Measurements from ENCODE around the gene RABEP2.
"Not testable (repeated sequence)": the region's sequence is repeated elsewhere in the genome, so short reads cannot be mapped to it uniquely, and the experiment has no call there.

Gene RABEP2

DNA sequence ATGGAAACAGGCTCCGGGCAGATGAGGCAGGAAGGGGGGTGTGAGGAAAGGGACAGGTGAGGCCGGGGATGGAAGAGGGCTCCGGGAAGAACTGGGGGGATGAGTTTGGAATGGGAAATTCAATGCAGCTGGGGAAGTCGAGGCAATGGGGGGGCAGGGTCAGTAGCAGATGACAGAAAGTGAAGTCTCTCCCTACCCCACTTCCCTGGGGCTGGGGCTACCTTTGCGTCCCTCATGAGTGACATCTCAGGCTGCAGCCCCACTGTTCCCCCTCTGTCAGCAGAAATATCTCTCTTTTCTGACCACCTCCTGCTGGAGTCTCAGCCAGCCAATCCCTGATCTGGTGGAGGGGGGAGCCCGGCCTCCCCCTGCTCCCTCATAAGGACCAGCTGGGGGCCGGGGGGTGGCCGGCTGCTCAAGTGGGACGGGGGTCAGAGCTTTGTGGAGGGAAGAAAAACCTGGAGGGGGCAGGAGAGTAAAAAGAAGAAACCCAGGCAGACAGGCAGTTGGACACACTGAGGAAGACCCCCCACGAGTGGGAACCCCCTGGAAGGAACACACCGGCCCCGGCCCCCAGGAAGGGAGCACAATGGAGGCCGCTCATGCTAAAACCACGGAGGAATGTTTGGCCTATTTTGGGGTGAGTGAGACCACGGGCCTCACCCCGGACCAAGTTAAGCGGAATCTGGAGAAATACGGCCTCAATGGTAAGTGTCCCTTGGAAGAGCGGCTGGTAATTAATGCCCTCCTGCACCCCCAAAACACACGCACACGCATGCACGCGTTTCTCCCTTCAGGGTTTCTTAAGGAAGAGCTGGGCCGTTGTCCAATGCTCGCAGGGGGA lies 46.7 kb downstream of the RABEP2 start, which contains the start of gene ATP2A1:
TSS of gene ATP2A1 (plus strand) at position 406 of the 844 bp plus-strand sequence. CDS start at position 590, 184 bp downstream.
- DNase-seq (ENCODE audit: low spot score), result no peak

DNA sequence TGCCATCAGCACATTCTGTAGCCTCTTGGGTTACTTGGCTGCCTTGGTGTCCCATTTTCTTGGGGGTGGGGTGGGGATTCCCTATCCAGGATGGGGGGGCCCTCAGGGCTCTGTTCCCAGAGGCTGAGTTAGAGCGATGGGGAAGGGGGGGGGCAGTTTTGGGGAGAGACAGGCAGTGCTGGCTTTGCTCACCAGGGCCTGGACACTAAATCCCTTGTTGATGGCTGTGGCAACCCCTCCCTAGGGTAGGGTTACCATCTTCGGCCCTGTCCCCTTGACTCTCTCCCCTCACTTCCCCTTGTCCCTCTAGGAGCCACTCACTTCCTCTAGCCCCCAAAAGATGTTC lies 47.4 kb downstream of the RABEP2 start:
- no peak for DNase-seq (ENCODE audit: low spot score)

DNA sequence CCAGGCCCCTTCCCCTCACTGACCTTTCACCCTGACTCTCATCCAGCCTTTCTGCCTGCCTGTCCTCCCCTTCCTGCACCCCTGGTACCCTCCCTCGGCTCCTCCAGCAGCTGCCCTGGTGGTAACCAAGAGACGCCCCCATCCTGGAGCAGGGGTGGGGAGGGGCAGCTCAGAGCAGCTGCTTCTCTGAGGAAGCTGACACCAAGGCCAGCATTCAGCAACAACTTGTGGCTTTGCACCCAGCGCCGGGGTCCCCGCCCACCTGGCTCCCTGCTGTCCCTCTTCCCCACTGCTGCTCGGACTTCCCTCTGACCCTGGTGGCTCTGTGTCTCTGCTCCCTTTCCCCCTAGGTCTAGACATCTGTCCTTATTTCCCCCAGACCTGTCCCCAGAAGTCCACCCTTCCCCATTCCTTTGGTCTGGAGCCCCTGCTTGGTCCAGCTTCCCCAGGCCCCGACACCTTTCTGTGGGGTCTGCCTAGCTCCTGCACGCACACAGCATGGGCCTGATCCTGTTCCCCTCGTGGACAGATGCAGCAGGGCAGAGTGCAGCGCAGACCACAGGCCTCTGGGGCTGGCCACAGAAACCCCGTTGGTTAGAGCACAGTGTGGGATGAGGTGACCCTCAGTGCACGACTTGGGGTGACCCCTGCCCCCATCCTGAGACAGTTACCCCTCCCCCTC lies 47.9 kb downstream of the RABEP2 start:
- no peak for DNase-seq (ENCODE audit: low spot score)

DNA sequence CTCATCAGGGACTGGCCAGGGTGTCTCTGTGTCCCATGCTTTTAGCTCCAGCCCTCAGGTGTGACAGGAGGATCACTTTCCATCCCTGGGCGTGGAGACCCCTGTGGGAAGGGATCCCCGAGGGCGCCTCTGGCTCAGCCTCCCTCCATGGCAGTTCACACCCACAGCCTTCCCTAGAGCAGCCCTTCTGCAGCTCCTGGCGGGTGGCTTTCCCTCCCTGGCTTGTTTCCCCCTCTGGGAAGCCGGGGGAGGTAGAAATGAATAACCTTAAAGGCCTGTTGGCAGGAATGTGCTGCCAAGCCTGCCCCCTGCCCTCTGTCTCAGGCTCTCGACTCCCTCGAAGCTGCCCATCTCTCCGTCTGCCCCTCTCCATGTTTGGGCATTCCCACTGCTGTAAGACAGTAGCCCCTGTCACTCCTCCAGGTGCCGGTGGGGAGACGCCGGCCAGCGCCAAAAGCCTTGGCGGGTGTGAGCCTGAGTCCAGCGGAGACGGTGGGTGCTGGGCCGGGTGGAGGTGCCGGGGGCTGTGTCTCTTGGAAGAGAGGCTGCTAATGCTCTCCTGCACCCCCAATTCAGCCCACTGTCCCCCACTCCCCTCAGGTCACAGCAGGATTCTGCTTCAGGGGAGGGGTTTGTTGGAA lies 48.9 kb downstream of the RABEP2 start:
- no peak for DNase-seq (ENCODE audit: low spot score)

DNA sequence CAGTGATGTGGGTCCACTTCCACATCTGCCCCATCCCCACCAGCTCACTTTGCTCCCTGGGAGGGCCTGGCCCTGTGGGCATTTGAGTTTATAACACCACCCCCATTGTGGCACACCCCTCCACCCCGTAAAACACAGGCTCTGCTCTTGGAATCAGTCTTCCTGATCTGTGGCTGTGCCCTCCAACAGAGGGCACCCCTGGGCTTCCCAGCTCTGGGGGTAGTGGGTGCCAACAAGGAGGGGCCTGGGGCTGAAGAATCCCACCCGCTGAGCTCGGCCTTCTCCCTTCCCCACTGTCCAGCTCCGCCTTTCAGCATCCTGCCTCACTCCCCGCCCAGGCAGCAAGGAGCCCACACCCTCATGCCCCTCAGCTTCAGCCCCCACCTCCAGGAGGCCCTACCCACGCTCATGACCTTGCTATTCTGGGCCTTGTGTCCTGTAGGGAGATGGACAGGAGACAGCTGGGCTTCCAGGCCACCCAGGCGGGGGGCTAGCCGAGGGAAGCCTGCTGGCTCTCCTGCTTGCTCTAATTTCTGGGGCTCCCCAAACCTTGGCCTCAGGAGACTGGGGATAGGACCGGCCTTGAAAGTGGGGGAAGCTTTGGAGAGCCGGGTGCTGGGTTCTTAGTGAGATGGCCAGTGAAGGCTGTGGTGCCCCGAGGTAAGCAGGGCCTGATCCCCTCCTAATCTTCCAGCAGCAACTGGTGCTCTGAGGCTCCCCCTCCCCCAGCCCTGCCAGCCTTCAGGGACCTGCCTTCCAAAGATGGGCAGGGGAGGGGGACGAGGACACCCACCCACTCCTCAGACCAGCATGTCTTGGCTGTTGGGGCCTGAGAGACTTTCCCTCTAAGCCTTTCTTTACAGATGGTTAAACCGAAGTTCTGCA lies 49.7 kb downstream of the RABEP2 start:
- DNase-seq (ENCODE audit: low spot score), result no peak

DNA sequence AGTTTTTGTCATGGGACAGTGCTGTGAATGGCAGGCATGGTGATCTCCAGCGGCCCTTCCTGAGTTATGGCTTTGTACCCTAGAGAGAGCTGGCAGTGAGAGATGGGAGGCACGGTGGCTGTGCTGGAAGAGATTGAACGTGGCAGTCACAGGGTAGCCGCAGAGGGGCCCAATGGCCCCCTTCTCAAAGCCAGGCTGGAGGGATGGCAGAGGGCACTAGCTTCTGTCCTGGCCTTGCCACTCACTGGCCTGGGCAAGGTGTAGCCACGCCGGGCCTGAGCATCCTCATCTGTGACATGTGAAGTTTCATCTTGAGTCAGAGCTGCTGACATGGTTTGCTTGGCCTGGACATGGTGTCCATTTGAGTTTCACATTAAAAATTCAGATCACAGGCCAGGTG lies 50.6 kb downstream of the RABEP2 start:
- DNase-seq (ENCODE audit: low spot score), result no peak

DNA sequence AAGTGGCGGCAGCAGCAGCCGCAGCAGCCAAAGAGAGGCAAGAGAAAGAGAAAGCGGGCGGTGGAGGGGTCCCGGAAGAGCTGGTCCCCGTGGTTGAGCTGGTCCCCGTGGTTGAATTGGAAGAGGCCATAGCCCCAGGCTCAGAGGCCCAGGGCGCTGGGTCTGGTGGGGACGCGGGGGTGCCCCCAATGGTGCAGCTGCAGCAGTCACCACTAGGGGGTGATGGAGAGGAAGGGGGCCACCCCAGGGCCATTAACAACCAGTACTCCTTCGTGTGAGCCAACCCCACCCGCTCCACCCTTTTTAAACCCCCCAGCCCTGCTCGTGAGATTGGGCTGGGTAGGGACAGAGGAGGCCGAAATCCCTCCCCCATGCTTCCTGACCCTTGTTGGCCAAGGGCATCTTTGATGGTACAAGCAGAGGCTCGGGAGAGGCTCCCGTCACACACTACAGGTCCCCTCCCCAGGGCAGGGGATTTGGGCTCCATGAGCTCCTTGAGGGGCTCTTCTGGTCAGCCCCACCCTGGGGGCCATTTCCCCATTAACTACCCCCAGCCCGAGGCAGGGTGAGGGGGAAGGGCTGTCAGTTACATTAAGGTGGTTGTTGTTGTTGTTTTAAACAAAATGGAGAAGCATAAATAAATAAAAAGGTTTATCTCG lies 51.4 kb downstream of the RABEP2 start:
- DNase-seq (ENCODE audit: low spot score), result peak; percentile 43

DNA sequence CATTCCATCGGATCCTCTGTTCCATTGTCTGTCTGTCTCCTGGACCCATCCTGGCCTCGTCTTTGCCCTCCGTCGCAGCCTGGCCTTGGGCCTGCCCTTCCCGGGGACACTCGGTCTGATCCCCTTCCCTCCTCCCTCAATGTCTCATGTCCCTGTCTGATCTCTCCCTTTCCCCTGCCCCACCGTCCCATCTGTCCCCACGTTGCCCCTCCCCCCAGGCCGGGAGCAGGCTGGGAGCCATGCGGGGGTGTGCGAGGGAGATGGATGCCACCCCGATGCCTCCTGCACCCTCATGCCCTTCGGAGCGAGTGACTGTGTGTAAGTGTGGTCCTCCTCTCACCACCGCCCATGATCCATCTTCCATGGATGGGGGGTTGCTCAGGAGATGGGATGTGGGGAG lies 52.1 kb downstream of the RABEP2 start:
- DNase-seq (ENCODE audit: low spot score), result no peak

DNA sequence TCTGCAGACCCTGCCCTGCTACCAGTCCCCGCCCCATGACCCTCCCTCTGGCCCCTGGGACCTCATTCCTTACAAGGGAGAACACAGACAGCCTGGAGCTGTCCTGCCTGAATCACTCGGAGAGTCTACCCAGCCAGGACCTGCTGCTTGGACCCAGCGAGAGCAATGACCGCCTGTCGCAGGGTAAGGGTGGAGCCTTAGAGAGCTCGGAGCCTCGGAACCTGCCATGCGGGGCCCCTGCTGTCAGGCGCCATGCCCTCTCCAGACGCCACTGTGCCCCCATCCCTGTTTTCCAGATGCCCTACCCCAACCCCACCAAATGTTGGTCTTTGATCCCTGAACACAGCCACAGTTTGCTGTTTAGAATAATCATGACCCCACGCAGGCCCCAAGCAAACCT lies 55.8 kb downstream of the RABEP2 start:
- DNase-seq (ENCODE audit: low spot score), result no peak

DNA sequence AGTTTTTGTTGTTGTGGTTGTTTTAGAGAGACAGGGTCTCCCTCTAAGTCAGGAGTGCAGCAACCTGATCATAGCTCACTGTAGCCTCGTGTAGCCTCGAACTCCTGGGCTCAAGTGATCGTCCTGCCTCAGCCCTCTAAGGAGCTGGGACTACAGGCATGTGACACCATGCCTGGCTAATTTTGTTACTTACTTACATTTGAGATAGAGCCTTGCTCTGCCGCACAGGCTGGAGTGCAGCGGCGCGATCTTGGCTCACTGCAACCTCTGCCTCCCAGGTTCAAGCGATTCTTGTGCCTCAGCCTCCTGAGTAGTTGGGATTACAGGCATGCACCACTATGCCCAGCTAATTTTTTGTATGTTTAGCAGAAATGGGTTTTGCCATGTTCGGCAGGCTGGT lies 57.4 kb downstream of the RABEP2 start:
- DNase-seq (ENCODE audit: low spot score), result not testable (repeated sequence)

DNA sequence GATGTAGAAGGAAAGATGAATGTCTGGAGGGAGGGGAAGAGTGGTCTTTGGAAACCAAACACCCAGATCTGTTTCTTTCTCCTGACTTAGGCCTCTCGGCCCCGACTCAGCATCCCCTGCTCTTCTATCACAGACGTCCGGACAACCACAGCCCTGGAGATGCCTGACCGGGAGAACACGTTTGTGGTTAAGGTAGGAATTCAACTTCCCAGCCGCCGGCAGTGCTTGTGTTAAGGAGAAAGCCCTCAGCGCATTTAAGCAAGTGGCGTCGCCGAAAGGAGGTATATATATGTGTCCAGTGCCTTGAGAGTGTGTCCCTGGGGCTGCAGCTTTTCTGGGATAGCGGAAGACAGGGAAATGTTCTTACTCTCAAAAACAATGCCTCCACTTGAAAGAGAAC lies 57.8 kb downstream of the RABEP2 start:
- no peak for DNase-seq (ENCODE audit: low spot score)

DNA sequence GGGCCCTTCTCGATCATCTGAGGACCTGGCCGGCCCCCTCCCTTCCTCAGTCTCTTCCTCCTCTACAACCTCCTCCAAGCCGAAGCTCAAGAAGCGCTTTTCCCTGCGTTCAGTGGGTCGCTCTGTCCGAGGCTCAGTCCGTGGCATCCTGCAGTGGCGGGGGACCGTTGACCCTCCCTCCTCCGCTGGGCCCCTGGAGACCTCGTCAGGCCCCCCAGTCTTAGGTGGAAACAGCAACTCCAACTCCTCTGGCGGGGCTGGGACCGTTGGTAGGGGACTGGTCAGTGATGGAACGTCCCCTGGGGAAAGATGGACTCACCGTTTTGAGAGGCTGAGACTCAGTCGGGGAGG lies 58.6 kb downstream of the RABEP2 start:
- DNase-seq (ENCODE audit: low spot score), result no peak

DNA sequence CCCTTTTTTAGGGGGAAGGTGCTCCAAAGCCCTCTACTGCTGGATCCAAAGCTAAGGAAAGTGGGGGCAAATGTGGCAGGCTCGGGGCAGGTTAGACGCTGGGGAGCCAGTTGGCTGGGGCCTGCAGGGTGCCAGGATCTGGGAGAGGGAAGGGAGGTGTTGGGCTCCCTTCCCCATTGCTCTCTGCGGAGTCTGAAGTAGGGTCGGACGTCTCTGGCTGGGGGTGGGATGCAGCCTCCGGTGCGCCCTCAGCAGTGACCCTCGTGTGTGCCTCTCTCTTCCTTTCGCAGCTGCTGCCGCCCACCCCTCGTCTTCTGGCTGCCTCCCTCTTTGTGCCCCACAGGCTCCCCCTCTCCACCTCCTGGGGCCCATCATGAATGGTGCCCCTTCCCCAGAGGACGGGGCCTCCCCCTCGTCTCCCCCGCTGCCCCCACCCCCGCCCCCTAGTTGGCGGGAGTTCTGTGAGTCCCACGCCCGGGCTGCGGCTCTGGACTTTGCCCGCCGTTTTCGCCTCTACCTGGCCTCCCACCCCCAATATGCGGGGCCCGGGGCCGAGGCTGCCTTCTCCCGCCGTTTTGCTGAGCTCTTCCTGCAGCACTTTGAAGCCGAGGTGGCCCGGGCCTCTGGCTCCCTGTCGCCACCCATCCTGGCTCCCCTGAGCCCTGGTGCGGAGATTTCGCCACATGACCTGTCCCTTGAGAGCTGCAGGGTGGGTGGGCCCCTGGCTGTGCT lies 59.1 kb downstream of the RABEP2 start:
- no peak for DNase-seq (ENCODE audit: low spot score)

DNA sequence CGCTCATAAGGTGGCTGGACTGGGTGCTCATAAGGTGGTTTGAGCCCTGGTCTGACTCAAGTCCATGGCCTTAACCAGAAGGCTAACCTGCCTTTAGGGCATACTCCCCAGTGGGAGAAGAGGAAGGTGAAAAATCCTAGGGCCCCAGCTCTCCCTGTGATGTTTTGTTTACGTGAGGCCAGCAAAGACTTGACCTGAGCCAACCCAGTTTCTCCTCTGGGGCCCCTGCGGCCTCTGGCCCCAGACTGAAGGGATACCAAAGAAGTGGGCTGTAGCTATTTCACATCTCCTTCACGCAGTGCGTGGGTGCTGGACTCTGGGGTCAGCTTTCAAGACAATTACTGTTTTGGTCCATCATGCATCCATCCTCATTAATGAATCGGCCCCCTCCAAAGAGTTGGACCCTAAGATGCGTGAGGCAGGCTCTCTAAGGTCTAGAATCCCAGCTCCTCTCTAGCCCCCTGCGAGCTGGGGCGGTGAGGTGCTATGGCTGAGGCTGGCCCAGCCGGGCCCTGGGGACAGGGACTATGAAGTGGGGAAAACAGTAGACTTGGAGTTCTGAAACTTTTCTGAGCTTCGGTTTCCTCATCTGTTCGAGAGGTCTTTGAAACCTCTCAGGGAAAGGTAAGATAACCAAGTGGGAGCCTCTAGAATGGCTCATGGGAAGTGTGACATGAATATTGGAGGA lies 59.9 kb downstream of the RABEP2 start:
- DNase-seq (ENCODE audit: low spot score), result no peak

DNA sequence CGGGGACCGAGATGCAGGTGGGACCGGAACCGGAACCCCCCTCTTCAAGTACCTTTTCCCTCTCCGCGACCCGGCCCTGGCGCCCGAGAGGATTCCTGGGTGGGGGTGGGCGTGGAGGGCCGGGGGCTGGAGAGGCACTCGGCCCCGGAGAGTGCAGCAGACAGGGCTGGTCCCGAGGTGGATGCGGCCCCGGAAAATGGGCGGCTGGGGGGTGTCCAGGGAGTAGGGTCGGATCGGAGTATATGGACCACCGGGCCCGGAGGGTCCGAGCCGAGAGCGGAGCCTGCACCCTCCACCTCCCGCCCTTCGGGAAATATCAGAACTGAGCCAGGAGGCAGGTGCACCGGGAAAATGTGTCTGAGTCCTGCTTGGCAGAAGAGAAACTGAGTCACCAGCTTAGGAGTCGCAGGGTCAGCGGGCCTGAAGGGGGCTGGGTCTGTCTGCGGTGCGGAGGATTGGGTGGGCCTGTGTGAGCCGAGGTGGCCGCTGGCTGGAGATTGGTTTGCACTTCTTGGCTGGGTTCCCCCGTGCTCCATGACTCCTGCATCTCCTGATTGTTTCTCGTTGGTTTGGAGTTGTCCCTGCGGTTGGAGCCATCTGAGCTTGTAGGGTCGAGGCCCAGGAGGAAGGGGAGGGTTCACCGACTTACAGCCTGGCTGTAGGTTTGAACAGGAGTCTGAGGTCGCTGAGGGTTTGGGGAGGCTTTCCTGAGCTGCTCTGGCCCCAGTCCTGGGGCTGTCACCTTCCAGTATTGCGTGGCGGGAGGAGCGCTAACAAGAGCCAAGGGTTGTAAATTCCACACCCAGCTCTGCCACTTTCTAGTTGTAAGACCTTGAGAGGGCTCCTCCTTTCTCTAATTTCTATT lies 60.9 kb downstream of the RABEP2 start:
- DNase-seq (ENCODE audit: low spot score), result no peak

DNA sequence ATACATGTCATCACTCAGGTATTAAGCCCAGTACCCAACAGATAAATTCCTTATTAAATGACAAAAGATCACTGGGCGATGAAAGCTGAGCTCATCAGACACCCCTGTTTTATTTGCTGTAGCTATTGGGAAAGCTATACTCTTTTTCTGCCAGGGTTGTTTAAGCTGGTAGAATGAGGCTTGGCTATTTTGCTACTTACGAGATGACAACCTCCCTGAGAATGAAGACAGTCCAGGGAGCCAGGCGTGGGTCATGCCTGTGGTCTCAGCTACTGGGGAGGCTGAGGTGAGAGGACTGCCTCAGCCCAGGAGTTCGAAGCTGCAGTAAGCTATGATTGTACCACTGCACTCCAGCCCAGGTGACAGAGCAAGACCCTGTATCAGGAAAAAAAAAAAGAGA lies 65.7 kb downstream of the RABEP2 start:
- no peak for DNase-seq (ENCODE audit: low spot score)

DNA sequence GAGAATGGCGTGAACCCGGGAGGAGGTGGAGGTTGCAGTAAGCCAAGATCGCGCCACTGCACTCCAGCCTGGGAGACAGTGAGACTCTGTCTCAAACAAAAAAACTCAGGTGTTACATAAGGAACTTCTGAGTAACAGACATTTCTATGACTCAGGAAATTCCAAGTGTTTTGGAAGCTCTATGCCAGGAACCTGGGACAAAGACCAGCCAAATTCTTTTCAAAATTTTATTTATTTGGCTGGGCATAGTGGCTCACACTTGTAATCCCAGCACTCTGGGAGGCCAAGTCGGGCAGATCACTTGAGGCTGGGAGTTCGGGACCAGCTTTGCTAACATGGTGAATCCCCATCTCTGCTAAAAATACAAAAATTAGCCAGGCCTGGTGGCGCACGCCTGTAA lies 66.6 kb downstream of the RABEP2 start:
- no peak for DNase-seq (ENCODE audit: low spot score)
